Measurements from ENCODE around the gene OSBPL5. TPM values are rescaled to one million over a fixed set of nuclear protein-coding genes. Genes with fewer than 3 reads are reported as not detected.

OSBPL5 gene
- total and polyA plus RNA-seq, 9 of the 15 experiments (the other 6 are each of a cell fraction or from before 2014, with no cell fraction given), result 0.06 to 14.8 (median 3.2) TPM

GRCh38 chr11:3197878-3198528 is 32.9 kb upstream of the OSBPL5 start:
- Histone ChIP-seq H3K36me3 (ENCODE audit: control insufficient read depth, insufficient read depth, low read length) (no peaks in the 10 kb centered on the region), H3K79me2 (ENCODE audit: control insufficient read depth, insufficient read depth, low read length) (no peaks in the 10 kb centered on the region), H3K4me1 (replicated peaks in 1 of 2; ENCODE audit: control insufficient read depth in 2 of 2, insufficient read depth in 2 of 2, low read length in 2 of 2) (peaks cover 0 to 60% of the 10 kb centered on the region in 2 experiments; a peak in 3 of 5 replicates), H3K4me3 (no peak overlapping the region), H2AFZ (ENCODE audit: low read depth, low read length) (no peak overlapping the region), H3K4me2 (ENCODE audit: insufficient read depth, low read length) (no peak overlapping the region), H3K9me1 (ENCODE audit: control insufficient read depth, insufficient read depth, low read length) (no peaks in the 10 kb centered on the region), H3K27ac (ENCODE audit: extremely low read depth, low read depth, low read length) (no peak overlapping the region), H3K9me3 (replicated peaks; ENCODE audit: control insufficient read depth, insufficient read depth, low read depth, low read length) (no peaks in the 10 kb centered on the region), H3K27me3 (ENCODE audit: control insufficient read depth in 2 of 2, insufficient read depth in 2 of 2, low read length in 2 of 2) (peaks cover 26 to 57% of the 10 kb centered on the region in 2 experiments; a peak in 4 of 5 replicates), H3K9ac (ENCODE audit: insufficient read depth in 1 of 2, low read depth in 2 of 2, low read length in 2 of 2) (no peak overlapping the region), H4K20me1 (replicated peaks; ENCODE audit: control insufficient read depth, insufficient read depth, low read length) (peaks cover 5% of the 10 kb centered on the region)
- no peak for FAIRE-seq
- CTCF ChIA-PET (ENCODE audit: low intra/inter-chr PET ratio), result no interaction called here
- in situ Hi-C loops (cut with MboI), result no loop called here
- POLR2A ChIA-PET, result interaction anchor here (0.6 to 1.5 kb wide), 2 partner anchors 21 to 183 kb away, joined by 3 read pairs; no protein-coding TSS in a partner anchor
- intact Hi-C loops (cut with micrococcal nuclease), result no loop called here
- 9% methylated on average over 5 of the region's 8 CpGs for WGBS (ENCODE audit: insufficient coverage, low coverage, missing lambda C conversion rate)
- BruUV-seq (replicated peaks), result no TSS peak
- peak in 1 of 4 experiments; percentile 37 for DNase-seq (ENCODE audit: extremely low read depth in 1 of 4, low spot score in 3 of 4)
- ATAC-seq, result no peak
- TF ChIP-seq FOSL1 (tag; conservative IDR thresholded peaks at IDR 0.05), result no peak
- TF ChIP-seq TRIM25 (IDR thresholded peaks at IDR 0.05; ENCODE audit: borderline replicate concordance), result no peak
- TF ChIP-seq CEBPG (CRISPR knock-in tag; IDR thresholded peaks at IDR 0.05), result no peak
- no peak for TF ChIP-seq CEBPG (tag; conservative IDR thresholded peaks at IDR 0.05 in 1 of 2, IDR thresholded peaks at IDR 0.05 in 1 of 2)
- no peak for TF ChIP-seq ZNF280A (IDR thresholded peaks at IDR 0.05; ENCODE audit: low read depth, partially characterized antibody)
- TF ChIP-seq PHF20 (IDR thresholded peaks at IDR 0.05; ENCODE audit: partially characterized antibody), result no peak
- TF ChIP-seq MYC (IDR thresholded peaks at IDR 0.05; ENCODE audit: low read depth, low read length), result no peak
- TF ChIP-seq MYC (CRISPR knock-in tag; IDR thresholded peaks at IDR 0.05; ENCODE audit: borderline replicate concordance, low read depth), result no peak
- no peak for TF ChIP-seq E2F1 (CRISPR knock-in tag; IDR thresholded peaks at IDR 0.05)
- TF ChIP-seq PRDM10 (IDR thresholded peaks at IDR 0.05; ENCODE audit: partially characterized antibody), result no peak
- no peak for TF ChIP-seq FOXK1 (CRISPR knock-in tag; IDR thresholded peaks at IDR 0.05; ENCODE audit: borderline replicate concordance)
- no peak for TF ChIP-seq NFIC (IDR thresholded peaks at IDR 0.05)
- TF ChIP-seq HDAC6 (IDR thresholded peaks at IDR 0.05; ENCODE audit: low read depth, low read length), result no peak
